ENCODE results near the gene DTNB. TPM values are rescaled to one million over a fixed set of nuclear protein-coding genes. Genes with fewer than 3 reads are reported as not detected.

Gene DTNB
- total and polyA plus RNA-seq, 2 donors (not counting 1 experiment from before 2014, with no cell fraction given) = 5.1 to 5.4 TPM

DNA sequence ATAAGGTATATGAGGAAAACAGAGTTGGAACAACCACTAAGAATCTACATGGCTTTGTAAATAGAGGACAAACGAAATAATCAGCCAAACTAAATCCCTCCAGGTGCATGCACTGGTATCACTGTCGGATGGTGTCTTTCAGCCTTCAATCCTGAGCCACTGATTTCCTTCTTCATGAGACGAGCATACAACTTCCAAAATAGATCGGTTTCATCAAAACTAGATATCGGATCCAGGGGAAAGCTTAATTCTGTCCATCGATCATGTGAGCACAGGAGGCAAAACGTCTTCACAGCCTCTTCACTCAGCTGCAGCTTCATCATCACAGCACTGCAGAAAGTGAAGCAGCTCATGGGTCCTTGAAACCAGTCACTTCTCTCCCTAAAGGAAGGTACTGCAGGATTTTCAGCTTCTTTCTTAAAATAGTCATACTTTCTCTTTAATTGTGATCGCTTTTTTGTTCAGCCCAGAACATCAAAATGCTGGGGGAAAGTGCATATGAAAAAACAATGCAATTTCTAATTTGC is 80.5 kb downstream of the DTNB start:
- Histone ChIP-seq H3K9me3 (ENCODE audit: control insufficient read depth, insufficient read depth, low read depth, low read length) (no peaks in the 10 kb centered on the region), H3K79me2 (ENCODE audit: control insufficient read depth, insufficient read depth, low read length) (no peaks in the 10 kb centered on the region), H3K4me1 (ENCODE audit: control insufficient read depth, extremely low read depth, insufficient read depth, low read length) (no peaks in the 10 kb centered on the region), H3K27ac (ENCODE audit: insufficient read depth, low read length) (no peak overlapping the region), H3K36me3 (ENCODE audit: control insufficient read depth, insufficient read depth, low read length) (no peaks in the 10 kb centered on the region), H3K4me2 (ENCODE audit: extremely low read depth, insufficient read depth, low read length) (no peak overlapping the region), H3K9ac (ENCODE audit: insufficient read depth, low read length) (no peak overlapping the region), H3K27me3 (ENCODE audit: control insufficient read depth, insufficient read depth, low read length) (no peaks in the 10 kb centered on the region), H3K4me3 (replicated peaks in 1 of 4; ENCODE audit: control extremely low read depth in 1 of 4, insufficient read depth in 1 of 4, low read depth in 3 of 4, low read length in 4 of 4) (no peak overlapping the region), H2AFZ (ENCODE audit: low read length) (peak overlapping the region; percentile 7), H4K20me1 (ENCODE audit: control insufficient read depth, extremely low read depth, insufficient read depth, low read length) (no peaks in the 10 kb centered on the region)
- TF ChIP-seq EZH2 (IDR thresholded peaks at IDR 0.05; ENCODE audit: low read length, missing control alignments) (no peak), CTCF (conservative IDR thresholded peaks at IDR 0.05 in 1 of 2, IDR thresholded peaks at IDR 0.05 in 1 of 2; ENCODE audit: low read depth in 1 of 2, low read length in 2 of 2) (no peak)
- no peak for DNase-seq (ENCODE audit: low read depth in 2 of 2)

GRCh38 chr2:25590921-25591505 is 82.4 kb downstream of the DTNB start:
- no peak overlapping the region for H3K4me2 ChIP-seq (ENCODE audit: extremely low read depth, insufficient read depth, low read length)
- no peaks in the 10 kb centered on the region for H3K36me3 ChIP-seq (ENCODE audit: control insufficient read depth, insufficient read depth, low read length)
- peaks cover 2% of the 10 kb centered on the region for H3K4me1 ChIP-seq (ENCODE audit: control insufficient read depth, extremely low read depth, insufficient read depth, low read length)
- no peak overlapping the region for H3K9ac ChIP-seq (ENCODE audit: insufficient read depth, low read length)
- H3K9me3 ChIP-seq (ENCODE audit: control insufficient read depth, insufficient read depth, low read depth, low read length) = no peaks in the 10 kb centered on the region
- H2AFZ ChIP-seq (ENCODE audit: low read length) = peak overlapping the region; percentile 37
- no peaks in the 10 kb centered on the region for H3K27me3 ChIP-seq (ENCODE audit: control insufficient read depth, insufficient read depth, low read length)
- no peak overlapping the region for H3K27ac ChIP-seq (ENCODE audit: insufficient read depth, low read length)
- TF ChIP-seq CTCF (conservative IDR thresholded peaks at IDR 0.05 in 1 of 2, IDR thresholded peaks at IDR 0.05 in 1 of 2; ENCODE audit: low read depth in 1 of 2, low read length in 2 of 2) = no peak
- no peak for TF ChIP-seq EZH2 (IDR thresholded peaks at IDR 0.05; ENCODE audit: low read length, missing control alignments)
- no peak overlapping the region for H3K4me3 ChIP-seq (replicated peaks in 1 of 4; ENCODE audit: control extremely low read depth in 1 of 4, insufficient read depth in 1 of 4, low read depth in 3 of 4, low read length in 4 of 4)
- H4K20me1 ChIP-seq (ENCODE audit: control insufficient read depth, extremely low read depth, insufficient read depth, low read length) = no peaks in the 10 kb centered on the region
- H3K79me2 ChIP-seq (ENCODE audit: control insufficient read depth, insufficient read depth, low read length) = no peaks in the 10 kb centered on the region
- DNase-seq (ENCODE audit: low read depth in 2 of 2) = no peak

- Histone ChIP-seq H3K4me3 (replicated peaks in 1 of 4; ENCODE audit: control extremely low read depth in 1 of 4, insufficient read depth in 1 of 4, low read depth in 3 of 4, low read length in 4 of 4) (no peak overlapping the region), H2AFZ (ENCODE audit: low read length) (no peak overlapping the region), H3K36me3 (ENCODE audit: control insufficient read depth, insufficient read depth, low read length) (no peaks in the 10 kb centered on the region), H3K9me3 (ENCODE audit: control insufficient read depth, insufficient read depth, low read depth, low read length) (no peaks in the 10 kb centered on the region), H3K4me1 (ENCODE audit: control insufficient read depth, extremely low read depth, insufficient read depth, low read length) (peaks cover 2% of the 10 kb centered on the region), H4K20me1 (ENCODE audit: control insufficient read depth, extremely low read depth, insufficient read depth, low read length) (no peaks in the 10 kb centered on the region), H3K9ac (ENCODE audit: insufficient read depth, low read length) (no peak overlapping the region), H3K27ac (ENCODE audit: insufficient read depth, low read length) (no peak overlapping the region), H3K4me2 (ENCODE audit: extremely low read depth, insufficient read depth, low read length) (no peak overlapping the region), H3K27me3 (ENCODE audit: control insufficient read depth, insufficient read depth, low read length) (no peaks in the 10 kb centered on the region), H3K79me2 (ENCODE audit: control insufficient read depth, insufficient read depth, low read length) (no peaks in the 10 kb centered on the region)
- no peak for TF ChIP-seq CTCF (conservative IDR thresholded peaks at IDR 0.05 in 1 of 2, IDR thresholded peaks at IDR 0.05 in 1 of 2; ENCODE audit: low read depth in 1 of 2, low read length in 2 of 2)
- TF ChIP-seq EZH2 (IDR thresholded peaks at IDR 0.05; ENCODE audit: low read length, missing control alignments) = no peak
- DNase-seq (ENCODE audit: low read depth in 2 of 2) = no peak
These were observed 83.6 kb downstream of the DTNB start for GRCh38 chr2:25589676-25590205.

Measured in fibroblast of lung (primary cell).